BJ (cell line): ENCODE data around the gene FAM240A. TPM values are rescaled to one million over a fixed set of nuclear protein-coding genes. Genes with fewer than 3 reads are reported as not detected.

Experiments used
- CTCF ChIA-PET: fragments of 350-600 bp; formaldehyde crosslinking; extraction: SDS; loops from one replicate; lab custom pipeline; 2021; ENCODE audit warnings: antibody characterized with exemption, inconsistent platforms; lab: Yijun Ruan, JAX
- POLR2A ChIA-PET: fragments of 300-600 bp; sonication (Branson Sonifier 250); formaldehyde crosslinking; extraction: SDS; loops from one replicate; lab custom pipeline; 2021; ENCODE audit warnings: antibody characterized with exemption; lab: Charles Lee
- DNase-seq: peaks from one replicate; pipeline ENCODE4 v3.0.0-alpha.2; 2011; ENCODE audit warnings: low read depth
- H3K27me3 ChIP-seq: 2 replicates; pipeline ENCODE4 v1.6.0; 2011; ENCODE audit warnings: low read length; ENCODE audit not compliant: control insufficient read depth, insufficient read depth
- H3K36me3 ChIP-seq: 2 replicates; pipeline ENCODE4 v1.5.1; 2011; ENCODE audit warnings: low read length; ENCODE audit not compliant: control insufficient read depth, insufficient read depth
- H3K4me3 ChIP-seq: 2 replicates; pipeline ENCODE4 v1.5.1; 2011; ENCODE audit warnings: low read depth, mild to moderate bottlenecking, control low read depth, low read length
- CTCF ChIP-seq: IDR thresholded peaks from 2 replicates; pipeline ENCODE4 v1.5.1; 2011; ENCODE audit warnings: low read depth, mild to moderate bottlenecking, control low read depth, inconsistent platforms, low read length, moderate library complexity; ENCODE audit not compliant: insufficient read depth
- polyA plus RNA-seq: library from polyadenylated mRNA; depleted of rRNA; stranded (reverse); fragments of >200 nt; gene quantifications from 2 replicates; pipeline ENCODE4 v1.2.3, GENCODE V29; 2011

The FAM240A gene
- polyA plus RNA-seq, 1 experiment = not detected

- Histone ChIP-seq H3K36me3 (no peaks in the 10 kb centered on the region), H3K27me3 (peaks cover 26% of the 10 kb centered on the region), H3K4me3 (no peak overlapping the region)
- POLR2A ChIA-PET = no interaction called here
- TF ChIP-seq CTCF = no peak
- DNase-seq = no peak
- CTCF ChIA-PET = interaction anchor here (3.2 kb wide), 1 partner anchor 16 kb away, joined by 11 read pairs; no protein-coding TSS in a partner anchor
Measured at GRCh38 chr3:46613313-46614005, 1.1 kb downstream of the FAM240A start.

- no peak for TF ChIP-seq CTCF
- H3K27me3 ChIP-seq = peaks cover 27% of the 10 kb centered on the region
- ChIA-PET POLR2A (no interaction called here), CTCF (interaction anchor here (3.2 kb wide), 1 partner anchor 15 kb away, joined by 11 read pairs; no protein-coding TSS in a partner anchor)
- no peaks in the 10 kb centered on the region for H3K36me3 ChIP-seq
- DNase-seq = no peak
- no peak overlapping the region for H3K4me3 ChIP-seq
Measured at GRCh38 chr3:46614431-46614830, 2.1 kb downstream of the FAM240A start.

- H3K36me3 ChIP-seq = no peaks in the 10 kb centered on the region
- H3K27me3 ChIP-seq = peaks cover 26% of the 10 kb centered on the region
- DNase-seq = no peak
- CTCF ChIA-PET = interaction anchor here (1.6 to 3.2 kb wide), 2 partner anchors 14 to 126 kb away, joined by 8 to 11 read pairs; no protein-coding TSS in a partner anchor
- no peak for TF ChIP-seq CTCF
- POLR2A ChIA-PET = no interaction called here
- no peak overlapping the region for H3K4me3 ChIP-seq
Measured at GRCh38 chr3:46615050-46615775, 2.9 kb downstream of the FAM240A start.

GRCh38 chr3:46615976-46616375, 3.7 kb downstream of the FAM240A start:
- CTCF ChIA-PET = interaction anchor here (0.6 to 3.2 kb wide), 3 partner anchors 13 to 127 kb away, joined by 3 to 11 read pairs (median 8); no protein-coding TSS in a partner anchor
- no peak for TF ChIP-seq CTCF
- DNase-seq = no peak
- POLR2A ChIA-PET = no interaction called here
- H3K36me3 ChIP-seq = no peaks in the 10 kb centered on the region
- peaks cover 26% of the 10 kb centered on the region for H3K27me3 ChIP-seq
- no peak overlapping the region for H3K4me3 ChIP-seq

GRCh38 chr3:46617941-46618340, 5.6 kb downstream of the FAM240A start:
- CTCF ChIA-PET = interaction anchor here (0.6 to 1.5 kb wide), 4 partner anchors 8 to 128 kb away, joined by 3 to 10 read pairs (median 3); no protein-coding TSS in a partner anchor
- H3K27me3 ChIP-seq = peaks cover 21% of the 10 kb centered on the region
- no peak for TF ChIP-seq CTCF
- POLR2A ChIA-PET = no interaction called here
- H3K36me3 ChIP-seq = no peaks in the 10 kb centered on the region
- DNase-seq = no peak
- H3K4me3 ChIP-seq = no peak overlapping the region
